Measurements from ENCODE around the gene VTI1A.

The VTI1A gene

GRCh38 chr10:112465299-112465883 lies 18.4 kb downstream of the VTI1A start:
- in situ Hi-C loops (cut with HindIII; ENCODE audit: low sequenced_read_pairs): no loop called here
- no peak for DNase-seq (ENCODE audit: low read depth, low spot score)
- no peak overlapping the region for H3K4me3 ChIP-seq (ENCODE audit: low read depth, low read length)
- TF ChIP-seq, protein P1, sequence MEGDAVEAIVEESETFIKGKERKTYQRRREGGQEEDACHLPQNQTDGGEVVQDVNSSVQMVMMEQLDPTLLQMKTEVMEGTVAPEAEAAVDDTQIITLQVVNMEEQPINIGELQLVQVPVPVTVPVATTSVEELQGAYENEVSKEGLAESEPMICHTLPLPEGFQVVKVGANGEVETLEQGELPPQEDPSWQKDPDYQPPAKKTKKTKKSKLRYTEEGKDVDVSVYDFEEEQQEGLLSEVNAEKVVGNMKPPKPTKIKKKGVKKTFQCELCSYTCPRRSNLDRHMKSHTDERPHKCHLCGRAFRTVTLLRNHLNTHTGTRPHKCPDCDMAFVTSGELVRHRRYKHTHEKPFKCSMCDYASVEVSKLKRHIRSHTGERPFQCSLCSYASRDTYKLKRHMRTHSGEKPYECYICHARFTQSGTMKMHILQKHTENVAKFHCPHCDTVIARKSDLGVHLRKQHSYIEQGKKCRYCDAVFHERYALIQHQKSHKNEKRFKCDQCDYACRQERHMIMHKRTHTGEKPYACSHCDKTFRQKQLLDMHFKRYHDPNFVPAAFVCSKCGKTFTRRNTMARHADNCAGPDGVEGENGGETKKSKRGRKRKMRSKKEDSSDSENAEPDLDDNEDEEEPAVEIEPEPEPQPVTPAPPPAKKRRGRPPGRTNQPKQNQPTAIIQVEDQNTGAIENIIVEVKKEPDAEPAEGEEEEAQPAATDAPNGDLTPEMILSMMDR (IDR thresholded peaks at IDR 0.05; ENCODE audit: low read depth, low read length): no peak

- TF ChIP-seq, protein P1 (IDR thresholded peaks at IDR 0.05; ENCODE audit: low read depth, low read length): no peak
- in situ Hi-C loops (cut with HindIII; ENCODE audit: low sequenced_read_pairs): no loop called here
- H3K4me3 ChIP-seq (ENCODE audit: low read depth, low read length): no peak overlapping the region
- DNase-seq (ENCODE audit: low read depth, low spot score): no peak
Observed at GRCh38 chr10:112466802-112467201, 19.8 kb downstream of the VTI1A start.

DNA sequence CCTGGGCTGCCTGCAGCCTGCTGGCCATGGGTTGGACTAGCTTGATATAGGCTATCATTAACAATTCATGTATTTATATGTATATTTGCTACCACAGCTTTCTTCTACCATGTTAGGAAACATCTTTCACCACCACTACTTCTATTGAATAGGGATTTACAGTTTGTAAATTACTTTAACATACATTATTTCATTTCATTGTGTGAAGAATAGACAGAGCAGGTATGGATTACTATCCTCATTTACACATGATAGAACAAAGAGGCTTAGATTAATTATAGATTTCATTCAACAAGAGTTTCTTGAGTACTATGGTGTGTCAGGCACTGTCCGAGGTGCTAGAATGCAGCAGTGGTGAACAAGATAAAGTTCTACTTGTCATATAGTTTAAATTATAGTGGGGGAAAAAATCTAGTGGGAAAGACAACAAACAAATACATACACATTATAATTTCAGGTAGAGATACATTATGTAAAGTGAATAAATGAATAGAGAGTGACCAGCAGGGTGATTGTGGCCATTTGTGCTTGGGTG lies 20.6 kb downstream of the VTI1A start:
- DNase-seq (ENCODE audit: low read depth, low spot score): no peak
- no peak overlapping the region for H3K4me3 ChIP-seq (ENCODE audit: low read depth, low read length)
- in situ Hi-C loops (cut with HindIII; ENCODE audit: low sequenced_read_pairs): no loop called here
- TF ChIP-seq, protein P1 (IDR thresholded peaks at IDR 0.05; ENCODE audit: low read depth, low read length): no peak

- in situ Hi-C loops (cut with HindIII; ENCODE audit: low sequenced_read_pairs): no loop called here
- TF ChIP-seq, protein P1 (IDR thresholded peaks at IDR 0.05; ENCODE audit: low read depth, low read length): peak; percentile 60
- no peak overlapping the region for H3K4me3 ChIP-seq (ENCODE audit: low read depth, low read length)
- peak; percentile 58 for DNase-seq (ENCODE audit: low read depth, low spot score)
Observed at GRCh38 chr10:112471878-112472487, 25.0 kb downstream of the VTI1A start.

DNA sequence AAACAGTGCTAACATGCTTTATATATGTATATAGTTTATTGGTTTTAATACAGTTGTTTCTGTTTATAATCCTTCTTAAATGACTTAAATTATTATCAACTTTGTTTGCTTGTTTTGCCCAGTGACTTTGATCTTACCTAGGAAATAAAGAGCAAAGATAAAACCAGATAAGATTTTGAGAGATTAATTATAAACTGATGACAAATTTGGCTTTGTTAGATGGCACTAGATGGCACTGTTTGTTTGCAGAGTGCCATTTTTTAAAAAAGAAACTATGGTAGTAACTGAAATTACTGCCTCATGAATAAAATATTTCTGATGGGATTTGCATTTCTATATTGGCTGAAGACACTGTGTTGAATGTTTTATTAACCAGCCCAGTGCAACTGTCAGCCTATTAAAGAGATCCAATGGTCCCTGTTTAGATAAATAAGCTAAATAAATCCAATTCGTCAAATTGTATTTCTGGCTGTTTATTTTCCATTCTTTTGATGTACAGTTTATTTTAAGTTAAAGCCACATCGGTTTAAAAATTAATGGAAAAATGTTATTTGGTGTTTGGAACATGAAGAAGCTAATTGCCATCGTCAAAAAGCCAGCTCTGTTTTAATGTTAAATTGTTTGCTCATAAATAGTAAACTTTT lies 28.7 kb downstream of the VTI1A start:
- H3K4me3 ChIP-seq (ENCODE audit: low read depth, low read length): no peak overlapping the region
- DNase-seq (ENCODE audit: low read depth, low spot score): peak; percentile 28
- TF ChIP-seq, protein P1 (IDR thresholded peaks at IDR 0.05; ENCODE audit: low read depth, low read length): peak; percentile 47
- in situ Hi-C loops (cut with HindIII; ENCODE audit: low sequenced_read_pairs): no loop called here

DNA sequence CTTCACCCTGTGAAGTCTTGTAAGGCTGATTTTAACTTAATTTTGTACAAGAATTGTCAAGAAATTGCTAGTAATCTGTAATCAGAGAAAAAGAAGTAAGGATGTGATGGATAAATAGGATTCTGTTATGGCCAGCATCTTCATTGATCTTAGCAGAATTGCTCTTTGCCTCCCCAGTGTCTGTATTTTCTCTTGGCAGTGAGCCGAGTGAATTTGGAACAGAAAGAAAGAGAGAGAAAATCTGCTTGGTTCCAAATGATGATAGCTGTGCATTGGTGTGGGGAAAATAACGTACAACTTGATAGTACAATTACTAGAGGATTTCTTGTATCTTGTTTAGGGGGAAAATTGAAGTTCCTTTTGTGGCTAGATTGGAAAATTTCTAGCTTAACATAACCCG lies 34.6 kb downstream of the VTI1A start:
- no peak overlapping the region for H3K4me3 ChIP-seq (ENCODE audit: low read depth, low read length)
- in situ Hi-C loops (cut with HindIII; ENCODE audit: low sequenced_read_pairs): no loop called here
- TF ChIP-seq, protein P1 (IDR thresholded peaks at IDR 0.05; ENCODE audit: low read depth, low read length): no peak
- no peak for DNase-seq (ENCODE audit: low read depth, low spot score)

Measured in astrocyte of the spinal cord (primary cell).